ENCODE results near the gene CD79B. TPM values are rescaled to one million over a fixed set of nuclear protein-coding genes. Genes with fewer than 3 reads are reported as not detected.
"Not testable (repeated sequence)": the region's sequence is repeated elsewhere in the genome, so short reads cannot be mapped to it uniquely, and the experiment has no call there.

Gene CD79B
- total RNA-seq, 1 donor from 2014 or later, result 706 TPM

GRCh38 chr17:63910096-63910495 lies 22.0 kb downstream of the CD79B start:
- no peak overlapping the region for H3K27ac Mint-ChIP-seq
- TF ChIP-seq CTCF (IDR thresholded peaks at IDR 0.05), result no peak
- no peaks in the 10 kb centered on the region for H3K36me3 Mint-ChIP-seq (ENCODE audit: low read depth)
- CTCF ChIA-PET, result interaction anchor here (1.4 to 12.3 kb wide), 11 partner anchors 10 to 222 kb away, joined by 3 to 116 read pairs (median 15); partner anchors contain the start of genes ERN1 and ICAM2
- H3K27me3 Mint-ChIP-seq, result peaks cover 1% of the 10 kb centered on the region
- H3K4me1 Mint-ChIP-seq, result peaks cover 36% of the 10 kb centered on the region
- H3K9me3 Mint-ChIP-seq, result no peaks in the 10 kb centered on the region
- POLR2A ChIA-PET, result interaction anchor here (0.6 to 3.1 kb wide), 2 partner anchors 109 to 236 kb away, joined by 5 to 16 read pairs; no protein-coding TSS in a partner anchor
- H3K4me3 Mint-ChIP-seq, result no peak overlapping the region
- DNase-seq (no peak), ATAC-seq (ENCODE audit: low read depth) (no peak)
- intact Hi-C loops (cut with micrococcal nuclease), result loop anchor here (5.0 kb wide), 1 partner anchor 372 kb away; no protein-coding TSS in a partner anchor

DNA sequence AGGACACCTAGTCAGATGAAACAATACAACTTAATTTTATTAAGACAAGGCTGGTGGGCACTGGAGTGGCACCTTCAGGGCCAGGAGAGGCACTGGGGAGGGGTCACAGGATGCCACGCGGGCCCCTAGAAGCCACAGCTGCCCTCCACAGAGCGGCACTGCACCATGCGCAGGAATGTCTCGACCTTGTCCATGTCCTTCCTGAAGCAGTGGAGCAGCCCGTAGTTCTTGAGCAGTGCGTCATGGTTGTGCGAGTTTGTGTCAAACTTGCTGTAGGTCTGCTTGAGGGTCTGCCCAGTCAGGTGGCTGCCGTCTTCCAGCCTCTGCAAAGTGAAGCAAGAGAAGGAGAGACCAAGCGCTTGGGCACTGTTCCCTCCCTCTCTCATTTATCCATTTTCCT lies 22.5 kb downstream of the CD79B start:
- intact Hi-C loops (cut with micrococcal nuclease); H3K27ac Mint-ChIP-seq; H3K9me3 Mint-ChIP-seq; POLR2A ChIA-PET; DNase-seq; H3K27me3 Mint-ChIP-seq; H3K4me3 Mint-ChIP-seq; H3K36me3 Mint-ChIP-seq (ENCODE audit: low read depth); ATAC-seq (ENCODE audit: low read depth): not testable (repeated sequence)
- CTCF ChIA-PET, result interaction anchor here (3.2 to 12.3 kb wide), 5 partner anchors 37 to 223 kb away, joined by 15 to 116 read pairs (median 70); partner anchors contain the start of genes ERN1 and ICAM2
- peaks cover 33% of the 10 kb centered on the region for H3K4me1 Mint-ChIP-seq

DNA sequence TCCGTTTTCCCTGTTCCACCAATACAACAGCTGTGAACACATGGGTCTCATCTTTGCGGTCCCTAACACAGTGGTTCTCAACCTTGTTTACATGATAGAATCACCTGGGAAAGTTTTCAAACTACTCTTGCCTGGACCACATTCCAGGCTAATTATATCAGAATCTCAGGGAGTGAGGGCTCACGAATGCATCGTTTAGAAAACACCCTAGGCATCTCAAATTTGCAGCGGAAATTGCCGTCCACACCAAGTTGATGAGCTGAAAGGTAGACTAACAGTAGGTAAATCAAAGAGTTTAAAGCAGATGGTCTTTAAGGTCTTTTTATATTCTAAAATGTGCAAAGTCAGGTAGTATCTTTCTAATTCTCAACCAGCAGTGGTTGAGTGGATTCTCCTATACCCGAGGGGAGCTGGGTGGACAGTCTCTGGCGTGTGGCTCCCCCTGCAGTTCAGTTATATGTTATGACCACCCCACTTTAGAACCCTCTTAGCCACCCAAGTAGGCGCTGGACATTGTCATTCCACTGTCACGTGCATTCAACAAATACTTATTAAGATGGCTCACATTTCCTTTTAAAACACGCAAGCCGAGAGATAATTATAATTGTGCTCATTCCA lies 24.9 kb downstream of the CD79B start:
- H3K27me3 Mint-ChIP-seq; H3K9me3 Mint-ChIP-seq; H3K36me3 Mint-ChIP-seq (ENCODE audit: low read depth); H3K4me3 Mint-ChIP-seq; ATAC-seq (ENCODE audit: low read depth); POLR2A ChIA-PET; H3K27ac Mint-ChIP-seq; intact Hi-C loops (cut with micrococcal nuclease): not testable (repeated sequence)
- CTCF ChIA-PET, result interaction anchor here (0.7 to 9.4 kb wide), 7 partner anchors 8 to 227 kb away, joined by 3 to 80 read pairs (median 3); no protein-coding TSS in a partner anchor
- DNase-seq, result peak; percentile 7
- H3K4me1 Mint-ChIP-seq, result peaks cover 15% of the 10 kb centered on the region

- ChIA-PET CTCF (interaction anchor here (0.6 to 9.4 kb wide), 7 partner anchors 35 to 228 kb away, joined by 3 to 80 read pairs (median 5); partner anchors contain the start of gene ICAM2), POLR2A (interaction anchor here (0.7 to 1.2 kb wide), 3 partner anchors 15 to 241 kb away, joined by 3 to 4 read pairs (median 3); no protein-coding TSS in a partner anchor)
Observed at GRCh38 chr17:63904796-63905195, 27.3 kb downstream of the CD79B start.

GRCh38 chr17:63903787-63904201 lies 28.3 kb downstream of the CD79B start:
- H3K27ac Mint-ChIP-seq; H3K9me3 Mint-ChIP-seq; H3K36me3 Mint-ChIP-seq (ENCODE audit: low read depth); POLR2A ChIA-PET; intact Hi-C loops (cut with micrococcal nuclease); H3K4me1 Mint-ChIP-seq; H3K27me3 Mint-ChIP-seq; H3K4me3 Mint-ChIP-seq: not testable (repeated sequence)
- DNase-seq (peak; percentile 13), ATAC-seq (ENCODE audit: low read depth) (peak; percentile 83)
- CTCF ChIA-PET, result interaction anchor here (0.7 to 9.4 kb wide), 11 partner anchors 9 to 229 kb away, joined by 3 to 80 read pairs (median 10); no protein-coding TSS in a partner anchor

More at GRCh38 chr17:63904796-63905195, 27.3 kb downstream of the CD79B start:
- H3K4me3 Mint-ChIP-seq; H3K9me3 Mint-ChIP-seq; H3K27me3 Mint-ChIP-seq; H3K36me3 Mint-ChIP-seq (ENCODE audit: low read depth); H3K27ac Mint-ChIP-seq; H3K4me1 Mint-ChIP-seq; ATAC-seq (ENCODE audit: low read depth); DNase-seq; intact Hi-C loops (cut with micrococcal nuclease): not testable (repeated sequence)

- intact Hi-C loops (cut with micrococcal nuclease); H3K27ac Mint-ChIP-seq; ATAC-seq (ENCODE audit: low read depth); H3K27me3 Mint-ChIP-seq; H3K4me1 Mint-ChIP-seq; DNase-seq; H3K4me3 Mint-ChIP-seq; H3K36me3 Mint-ChIP-seq (ENCODE audit: low read depth); H3K9me3 Mint-ChIP-seq: not testable (repeated sequence)
- CTCF ChIA-PET, result interaction anchor here (0.6 to 9.4 kb wide), 7 partner anchors 10 to 244 kb away, joined by 3 to 80 read pairs (median 10); no protein-coding TSS in a partner anchor
- POLR2A ChIA-PET, result interaction anchor here (0.6 to 1.0 kb wide), 2 partner anchors 228 to 580 kb away, joined by 4 to 7 read pairs; partner anchors contain the start of gene ERN1
Observed at GRCh38 chr17:63901971-63902370, 30.2 kb downstream of the CD79B start.

DNA sequence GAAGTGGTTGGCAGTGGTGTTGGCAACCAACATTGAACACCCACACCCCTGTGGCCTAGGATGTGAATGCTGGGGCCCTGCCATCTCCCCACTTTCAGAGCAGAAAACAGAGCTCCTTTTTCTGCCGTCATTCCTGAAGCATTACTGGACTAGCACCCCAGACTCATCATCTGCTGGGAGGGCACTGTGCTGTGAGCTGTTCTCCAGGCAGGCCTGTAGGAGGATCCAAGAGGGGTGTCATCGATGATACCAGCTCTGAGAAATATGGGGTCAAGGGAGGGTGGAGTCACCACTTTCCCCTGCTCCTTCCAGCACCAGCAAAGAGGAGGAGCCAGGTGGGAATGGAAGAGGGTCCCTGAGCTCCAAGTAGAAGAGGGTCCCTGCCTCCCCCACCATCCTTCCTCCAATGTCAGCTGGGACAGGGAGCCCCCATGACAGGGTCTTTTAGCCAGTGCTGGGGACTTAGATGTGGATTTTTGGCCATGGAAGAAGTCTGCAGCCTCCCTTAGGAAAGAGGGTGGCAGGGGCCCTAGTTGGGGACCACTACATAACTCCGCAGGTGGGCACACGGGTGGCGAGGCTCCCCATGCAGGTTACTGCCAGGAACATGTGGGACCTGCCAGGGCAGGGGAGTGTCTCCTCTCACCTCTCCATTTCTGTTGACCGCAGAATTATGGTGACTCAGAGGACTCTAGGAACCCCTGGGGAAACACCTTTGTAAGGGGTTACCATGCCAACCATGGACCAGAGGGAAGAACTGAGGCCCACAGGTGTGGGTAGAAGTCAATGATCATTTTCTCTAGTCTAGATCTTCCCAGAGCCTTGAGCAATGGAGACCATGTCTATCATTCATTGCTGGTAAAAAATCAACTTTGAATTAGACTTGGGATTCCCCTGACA lies 33.0 kb downstream of the CD79B start:
- POLR2A ChIA-PET; H3K4me1 Mint-ChIP-seq; H3K9me3 Mint-ChIP-seq; H3K27me3 Mint-ChIP-seq; H3K4me3 Mint-ChIP-seq; H3K27ac Mint-ChIP-seq; H3K36me3 Mint-ChIP-seq (ENCODE audit: low read depth); intact Hi-C loops (cut with micrococcal nuclease): not testable (repeated sequence)
- DNase-seq, result peak; percentile 10
- CTCF ChIA-PET, result interaction anchor here (1.2 to 7.2 kb wide), 2 partner anchors 234 to 235 kb away, joined by 3 to 56 read pairs; no protein-coding TSS in a partner anchor
- ATAC-seq (ENCODE audit: low read depth), result peak; percentile 30

DNA sequence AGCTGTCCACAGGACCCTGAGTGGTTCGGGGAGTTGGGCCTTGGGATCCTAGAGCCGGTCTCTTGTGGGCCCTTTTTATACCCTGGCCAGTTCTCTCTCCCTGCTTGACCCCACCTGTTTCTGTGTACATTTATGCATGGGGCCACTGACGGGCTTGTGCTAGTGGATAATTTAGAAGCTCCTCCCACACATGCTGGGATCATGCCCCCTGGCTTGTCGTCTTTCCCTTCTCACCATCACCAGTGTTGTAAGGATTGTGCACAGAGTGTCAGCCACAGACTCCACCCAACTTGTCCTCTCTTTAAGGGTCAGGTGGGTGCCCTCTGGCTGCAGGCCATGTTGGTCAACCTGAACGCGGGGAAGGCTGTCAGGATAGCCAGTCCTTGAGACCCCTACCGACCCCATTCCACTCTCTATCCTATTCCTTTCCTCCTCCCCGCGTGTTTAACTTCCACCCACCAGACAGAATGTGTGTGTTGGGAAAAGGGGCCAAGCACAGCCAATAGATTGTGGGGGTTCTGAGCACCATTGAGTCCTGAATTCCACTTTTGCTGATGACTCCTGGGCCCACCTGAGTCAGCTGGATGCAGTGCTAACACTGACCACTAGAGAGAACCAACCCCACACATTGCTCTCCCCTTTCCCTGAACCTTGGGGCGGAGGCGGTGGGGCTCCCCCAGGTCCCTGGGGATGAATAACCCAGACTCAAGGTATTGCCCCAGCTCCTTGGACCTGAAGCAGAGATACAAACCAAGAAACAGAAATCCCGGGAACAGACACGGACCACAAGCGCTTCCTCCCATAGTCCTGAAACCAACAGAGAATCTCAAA lies 35.4 kb downstream of the CD79B start, which contains the start of gene CSH1:
CSH1 (minus strand) TSS at position 51 of the 831 bp plus-strand sequence. CDS start 63 bp downstream, outside the sequence.
- POLR2A ChIA-PET, CTCF ChIA-PET, H3K27ac Mint-ChIP-seq: not testable (repeated sequence)

GRCh38 chr17:63894821-63895220 lies 37.3 kb downstream of the CD79B start:
- H3K4me3 Mint-ChIP-seq; intact Hi-C loops (cut with micrococcal nuclease); H3K27ac Mint-ChIP-seq; H3K9me3 Mint-ChIP-seq; H3K27me3 Mint-ChIP-seq; ATAC-seq (ENCODE audit: low read depth); H3K36me3 Mint-ChIP-seq (ENCODE audit: low read depth); POLR2A ChIA-PET; CTCF ChIA-PET; H3K4me1 Mint-ChIP-seq: not testable (repeated sequence)
- DNase-seq, result peak; percentile 4

More for the DNA sequence above, 35.4 kb downstream of the CD79B start, which contains the start of gene CSH1:
- H3K9me3 Mint-ChIP-seq; H3K36me3 Mint-ChIP-seq (ENCODE audit: low read depth); H3K4me1 Mint-ChIP-seq; H3K4me3 Mint-ChIP-seq; H3K27me3 Mint-ChIP-seq; intact Hi-C loops (cut with micrococcal nuclease): not testable (repeated sequence)
- DNase-seq (peak; percentile 3), ATAC-seq (ENCODE audit: low read depth) (peak; percentile 67)

GRCh38 chr17:63894021-63894420 lies 38.1 kb downstream of the CD79B start:
- H3K4me1 Mint-ChIP-seq; POLR2A ChIA-PET; H3K9me3 Mint-ChIP-seq; CTCF ChIA-PET; intact Hi-C loops (cut with micrococcal nuclease); H3K27ac Mint-ChIP-seq; DNase-seq; H3K4me3 Mint-ChIP-seq; H3K36me3 Mint-ChIP-seq (ENCODE audit: low read depth); H3K27me3 Mint-ChIP-seq; ATAC-seq (ENCODE audit: low read depth): not testable (repeated sequence)
